HG02938 (cell line): ENCODE data around the gene SEC11A.
"Not testable (repeated sequence)": the region's sequence is repeated elsewhere in the genome, so short reads cannot be mapped to it uniquely, and the experiment has no call there.

Source experiments
- ATAC-seq: cut with Tn5 transposase; IDR thresholded peaks from one replicate; pipeline ENCODE4 v1.9.1; 2021; ENCODE audit warnings: mild to moderate bottlenecking, moderate library complexity; ENCODE audit not compliant: unreplicated experiment

The SEC11A gene

DNA sequence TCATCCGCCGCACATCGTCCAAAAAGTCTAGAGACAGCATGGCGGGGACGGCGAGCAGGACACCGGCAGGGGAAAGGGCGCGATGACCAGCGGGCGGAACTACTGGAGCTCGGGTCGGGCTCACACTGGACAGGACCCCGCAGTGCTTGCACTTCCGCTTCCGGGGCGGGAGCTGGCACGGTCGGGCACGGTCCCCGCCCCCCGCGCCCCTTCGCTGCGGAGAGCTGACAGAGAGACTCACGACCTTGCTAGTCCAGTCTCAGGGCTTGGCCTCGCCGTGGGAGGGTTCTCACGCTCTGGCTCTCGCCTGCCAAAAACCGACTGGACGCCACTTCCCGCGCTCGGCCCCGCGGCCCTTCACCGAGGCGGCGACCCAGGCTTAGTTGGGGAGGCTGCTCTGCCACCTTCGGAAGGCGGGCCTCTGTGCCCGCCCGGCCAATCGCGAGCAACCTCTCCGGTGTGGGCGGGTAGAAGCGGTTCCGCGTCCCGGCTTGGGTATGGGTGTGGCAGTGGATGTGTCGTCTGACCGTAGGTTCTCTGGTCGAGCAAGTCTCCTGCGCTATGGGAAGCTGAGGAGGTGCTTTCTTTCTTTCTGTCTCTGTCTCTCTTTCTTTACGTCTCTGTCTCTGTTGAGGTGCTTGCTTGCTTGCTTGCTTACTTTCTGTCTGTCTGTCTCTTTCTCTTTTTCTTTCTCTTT, at the start of gene SEC11A:
Gene SEC11A (minus strand): TSS at position 104 of the 697 bp plus-strand sequence. CDS start 64 bp downstream, at position 40.
- ATAC-seq, result peak; percentile 89

DNA sequence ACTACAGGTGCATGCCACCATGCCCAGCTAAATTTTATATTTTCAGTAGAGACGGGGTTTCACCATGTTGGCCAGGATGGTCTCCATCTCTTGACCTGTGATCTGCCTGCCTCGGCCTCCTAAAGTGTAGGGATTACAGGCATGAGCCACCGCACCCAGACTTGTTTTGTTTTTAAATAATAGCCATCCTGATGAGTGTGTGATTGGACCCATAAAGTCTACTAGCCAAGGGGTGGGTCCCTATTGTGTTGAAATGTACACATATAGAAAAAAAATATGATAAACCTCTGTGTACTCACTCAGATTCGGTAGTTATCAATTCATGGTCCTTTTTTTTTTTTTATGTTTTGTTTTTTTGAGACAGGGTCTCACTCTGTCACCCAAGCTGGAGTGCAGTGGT, 49.7 kb upstream of the SEC11A start:
- ATAC-seq, result no peak

DNA sequence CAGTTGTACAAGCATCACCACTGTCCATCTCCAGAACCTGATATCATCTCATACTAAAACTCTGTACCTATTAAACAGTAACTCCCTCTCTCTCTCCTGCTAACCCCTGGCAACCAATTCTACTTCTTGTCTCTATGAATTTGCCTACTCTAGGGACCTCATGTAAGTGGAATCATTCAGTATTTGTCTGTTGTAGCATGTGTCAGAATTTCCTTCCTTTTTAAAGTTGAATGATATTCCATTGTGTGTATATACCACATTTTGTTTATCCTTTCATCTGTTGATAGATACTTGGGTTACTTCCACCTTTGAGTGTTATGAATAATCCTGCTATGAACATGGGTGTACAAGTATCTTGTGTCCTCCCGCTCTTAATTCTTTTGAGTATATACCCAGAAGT, 49.0 kb upstream of the SEC11A start:
- ATAC-seq, result no peak

DNA sequence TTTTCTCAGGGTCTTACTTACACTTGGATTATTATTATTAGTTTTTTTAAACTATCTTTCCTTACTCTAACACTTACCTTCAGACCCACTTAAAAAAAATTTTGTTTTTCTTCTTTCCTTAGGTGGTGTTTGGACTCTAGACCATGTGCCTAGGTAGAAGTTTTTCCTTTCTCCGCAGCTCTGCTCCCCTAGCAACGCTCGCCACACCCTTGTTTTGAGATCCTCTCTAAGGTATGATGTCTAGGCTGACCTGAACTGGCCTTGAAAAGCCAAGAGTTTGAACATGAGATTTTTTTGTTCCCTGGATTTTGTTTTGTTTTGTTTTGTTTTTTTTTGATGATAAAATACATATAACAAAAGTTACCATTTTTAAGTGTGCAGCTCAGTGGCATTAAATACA, 48.6 kb upstream of the SEC11A start:
- ATAC-seq, result no peak

DNA sequence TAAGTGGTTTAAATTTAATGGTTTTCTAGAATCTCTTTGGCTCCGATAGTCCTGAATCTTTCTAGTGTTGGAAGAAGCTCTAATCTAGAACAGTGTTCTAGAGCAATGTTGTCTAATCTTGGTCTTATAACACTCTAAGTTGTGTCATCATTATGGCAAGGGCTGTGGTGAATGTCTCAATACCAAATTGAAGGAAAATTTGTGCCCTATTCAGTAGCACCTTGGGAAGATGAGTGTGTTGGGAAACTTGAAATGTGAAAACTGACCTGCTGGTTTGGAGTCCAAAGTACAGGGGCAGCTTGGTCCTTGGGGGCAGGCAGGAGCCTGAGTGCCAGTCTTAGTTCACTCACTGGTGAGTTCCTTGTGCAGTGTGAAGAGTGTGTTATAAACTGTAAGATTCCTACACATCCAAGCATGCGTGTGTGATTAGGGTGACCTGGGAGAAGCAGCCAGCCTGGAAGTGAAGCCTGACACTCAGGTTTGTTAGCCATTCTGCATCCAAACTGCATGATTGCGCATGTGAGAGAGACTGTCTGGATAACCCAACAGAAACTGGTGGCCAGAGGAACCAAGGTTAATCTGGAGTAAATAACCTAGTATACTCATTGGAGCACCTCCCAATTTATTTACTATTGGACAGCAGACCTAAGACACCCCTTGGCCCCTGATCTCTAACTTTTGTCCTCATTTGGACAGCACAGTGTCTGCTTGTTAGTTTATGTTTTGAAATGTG, 47.1 kb upstream of the SEC11A start:
- ATAC-seq, result no peak

DNA sequence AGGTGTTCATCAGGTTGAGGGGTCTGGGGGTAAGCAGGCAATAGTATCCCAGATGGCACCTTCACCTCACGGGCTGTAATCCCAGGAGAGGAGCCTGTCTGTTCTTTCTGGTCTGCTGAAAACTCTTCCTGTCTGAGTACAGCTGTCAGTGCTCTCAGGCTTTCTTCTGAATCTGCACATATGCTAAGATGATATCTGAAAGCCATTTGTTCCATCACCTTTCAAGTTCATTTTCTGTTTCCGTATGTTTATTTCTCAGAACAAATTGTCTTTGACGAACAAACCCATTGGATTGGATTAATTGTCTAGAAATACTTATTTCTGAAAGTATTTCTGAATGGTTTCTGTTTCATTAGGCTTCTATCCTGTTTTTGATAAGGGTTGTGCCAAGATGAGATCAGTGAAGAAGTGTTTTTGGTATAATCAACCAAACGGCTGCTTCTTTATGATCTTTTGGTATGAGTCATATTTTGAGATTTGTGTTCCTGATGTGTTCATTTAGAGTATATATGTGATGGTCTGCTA, 45.7 kb upstream of the SEC11A start:
- peak; percentile 70 for ATAC-seq

DNA sequence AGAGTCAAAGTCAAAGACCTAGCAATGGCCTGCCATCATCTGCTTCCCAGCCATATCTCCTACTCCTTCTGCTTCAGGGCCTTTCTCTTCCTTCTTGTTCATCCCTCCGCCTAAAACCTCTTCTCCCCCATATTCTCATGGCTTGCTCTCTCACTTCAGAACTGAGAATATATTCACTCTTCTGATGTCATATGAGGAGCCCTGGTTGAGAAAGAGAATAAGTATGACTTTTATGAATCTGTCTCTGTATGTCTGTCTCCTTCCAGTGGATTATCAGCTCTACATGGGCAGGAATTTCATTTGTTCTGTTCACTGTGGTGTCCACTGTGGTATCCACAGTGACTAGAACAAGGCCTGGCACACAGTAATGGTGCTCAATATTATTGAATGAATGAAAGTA, 44.3 kb upstream of the SEC11A start:
- ATAC-seq, result no peak

DNA sequence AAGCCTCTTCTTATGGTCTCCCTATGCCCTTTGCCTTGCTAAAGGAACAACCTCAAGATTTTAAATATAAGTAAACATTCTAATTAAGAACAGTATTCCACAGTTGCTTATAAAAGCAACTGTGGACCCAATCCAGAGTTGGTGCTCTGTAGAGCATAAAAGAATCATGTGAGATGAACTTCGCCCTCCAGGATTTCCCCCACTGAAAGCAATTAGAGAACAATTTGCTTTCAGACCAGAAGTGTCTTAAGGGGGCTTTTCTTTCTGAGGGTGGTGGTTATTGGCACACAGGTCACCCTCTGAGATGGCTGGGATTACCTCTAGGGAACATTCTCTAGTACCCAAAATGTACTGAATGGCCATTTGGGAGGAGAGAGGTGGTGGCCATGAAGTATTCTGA, 43.1 kb upstream of the SEC11A start:
- ATAC-seq, result no peak

DNA sequence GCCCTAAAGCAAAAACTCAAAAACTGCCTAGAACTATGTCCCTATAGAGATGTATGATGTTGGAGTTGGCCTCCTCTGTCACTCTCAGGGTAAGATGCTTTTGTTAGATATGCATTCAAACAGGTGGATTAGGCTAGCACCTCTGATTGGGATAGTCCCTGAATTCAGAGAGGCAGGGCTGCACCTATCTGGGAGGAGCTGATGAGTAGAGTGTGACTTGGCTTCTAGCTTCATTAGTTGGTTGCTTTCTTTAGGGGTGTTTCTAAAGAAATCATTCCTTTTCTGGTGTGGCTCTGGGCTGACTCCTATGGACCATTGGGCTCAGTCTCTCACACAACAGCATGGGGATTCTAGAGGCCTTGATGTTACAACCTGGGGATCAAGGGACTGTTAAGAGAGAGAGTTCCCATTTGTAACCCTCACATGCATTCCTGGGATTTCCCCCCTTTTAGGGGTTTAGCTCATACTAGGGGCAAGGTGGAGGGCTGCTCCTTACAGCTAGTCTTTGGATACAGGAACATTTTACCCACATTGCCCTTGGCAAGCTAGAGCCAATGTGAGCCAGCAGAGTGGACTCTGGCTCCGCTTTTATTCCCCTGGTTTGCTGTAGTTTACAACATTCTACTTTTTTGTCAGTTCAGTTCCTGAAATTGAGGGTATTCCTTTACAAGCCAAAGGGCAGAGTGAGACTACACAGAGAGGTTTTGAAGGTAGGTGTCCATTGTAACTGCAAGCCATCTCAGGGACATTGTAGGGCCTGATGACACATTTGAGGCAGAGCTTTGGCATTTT, 40.0 kb upstream of the SEC11A start:
- no peak for ATAC-seq

DNA sequence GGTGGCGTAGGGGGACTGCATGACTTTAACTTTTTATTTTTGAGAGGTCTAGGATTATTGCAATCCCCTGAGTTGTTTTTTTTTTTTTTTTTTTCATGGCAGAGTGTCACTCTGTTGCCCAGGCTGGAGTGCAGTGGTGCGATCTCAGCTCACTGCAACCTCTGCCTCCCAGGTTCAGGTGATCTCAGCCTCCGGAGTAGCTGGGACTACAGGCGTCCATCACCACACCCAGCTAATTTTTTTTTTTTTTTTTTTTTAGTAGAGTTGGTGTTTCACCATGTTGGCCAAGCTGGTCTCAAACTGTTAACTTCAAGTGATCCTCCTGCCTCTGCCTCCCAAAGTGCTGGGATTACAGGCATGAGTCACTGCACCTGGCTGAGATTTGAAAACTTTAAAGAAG, 39.0 kb upstream of the SEC11A start:
- not testable (repeated sequence) for ATAC-seq

DNA sequence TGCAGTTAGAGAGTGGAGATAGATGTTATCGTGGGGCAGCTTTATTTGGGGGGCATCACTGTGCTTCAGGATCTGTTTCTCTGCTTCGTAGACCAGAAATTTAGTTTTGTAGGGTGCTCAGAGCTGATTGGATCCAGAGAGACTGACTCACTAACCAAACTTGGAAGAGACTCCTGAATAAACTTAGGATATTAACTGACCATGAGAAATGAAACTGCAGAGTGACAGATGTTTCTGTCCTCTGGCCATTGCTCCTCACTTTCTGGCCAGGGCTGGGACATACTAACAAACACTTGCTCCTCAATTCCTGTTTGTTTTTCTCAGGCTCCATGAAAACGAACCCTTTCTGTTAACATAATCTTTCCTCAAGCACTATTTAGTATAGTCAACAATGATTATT, 36.8 kb upstream of the SEC11A start:
- ATAC-seq, result no peak

DNA sequence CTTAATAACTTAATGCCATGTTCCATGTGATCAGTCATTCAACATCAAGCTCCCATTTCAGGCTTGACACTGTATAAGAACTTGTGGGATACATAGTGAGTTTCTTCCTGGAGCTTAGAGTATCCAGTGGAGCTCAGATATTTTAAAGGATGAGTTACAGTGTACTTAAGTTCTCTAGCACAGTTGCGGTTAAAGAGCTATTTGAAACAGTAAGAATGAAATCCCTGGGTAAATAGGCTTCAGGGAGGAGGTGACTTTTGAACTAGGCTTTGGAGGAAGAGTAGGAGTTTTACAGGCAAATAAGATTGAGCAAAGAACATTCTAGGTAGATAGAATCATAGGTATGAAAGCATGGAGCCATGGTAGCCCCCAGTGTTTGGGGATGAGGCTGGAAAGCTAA, 36.3 kb upstream of the SEC11A start:
- ATAC-seq, result no peak

DNA sequence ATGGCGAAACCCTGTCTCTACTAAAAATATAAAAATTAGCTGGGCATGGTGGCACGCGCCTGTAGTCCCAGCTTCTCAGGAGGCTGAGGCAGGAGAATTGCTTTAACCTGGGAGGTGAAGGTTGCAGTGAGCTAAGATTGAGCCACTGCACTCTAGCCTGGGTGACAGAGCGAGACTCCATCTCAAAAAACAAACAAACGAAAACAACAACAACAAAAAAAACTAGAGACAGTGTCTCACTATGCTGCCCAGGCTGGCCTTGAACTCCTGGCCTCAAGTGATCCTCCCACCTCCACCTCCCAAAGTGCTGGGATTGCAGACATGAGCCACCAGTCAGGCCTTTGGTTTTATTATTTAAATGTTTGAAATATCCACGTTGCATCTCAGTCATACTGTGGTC, 35.8 kb upstream of the SEC11A start:
- ATAC-seq, result not testable (repeated sequence)

DNA sequence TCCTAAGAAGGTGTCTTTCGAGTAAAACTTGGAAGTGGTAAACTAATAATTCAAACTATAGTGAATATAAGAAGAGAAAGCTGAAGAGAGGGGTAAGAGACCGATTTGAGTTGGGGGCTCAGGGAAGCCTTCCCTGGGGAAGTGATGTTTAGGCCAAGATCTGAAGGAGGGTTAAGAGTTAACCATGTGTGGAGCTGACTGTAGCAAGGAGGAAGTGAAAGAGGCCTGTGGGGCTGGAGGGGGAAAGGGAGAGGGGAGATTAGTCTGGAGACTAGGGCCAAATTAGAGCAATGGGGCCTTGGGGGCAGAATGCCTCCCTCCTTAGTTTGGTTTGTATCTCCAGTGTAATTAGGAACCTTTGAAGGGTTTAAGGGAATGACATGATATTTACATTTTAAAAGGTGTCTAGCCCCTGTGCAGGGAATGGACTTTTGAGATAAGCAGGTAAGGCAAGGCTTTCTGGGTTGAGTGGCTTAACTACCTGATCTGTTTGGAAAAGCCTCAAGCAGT, 34.7 kb upstream of the SEC11A start:
- peak; percentile 39 for ATAC-seq

DNA sequence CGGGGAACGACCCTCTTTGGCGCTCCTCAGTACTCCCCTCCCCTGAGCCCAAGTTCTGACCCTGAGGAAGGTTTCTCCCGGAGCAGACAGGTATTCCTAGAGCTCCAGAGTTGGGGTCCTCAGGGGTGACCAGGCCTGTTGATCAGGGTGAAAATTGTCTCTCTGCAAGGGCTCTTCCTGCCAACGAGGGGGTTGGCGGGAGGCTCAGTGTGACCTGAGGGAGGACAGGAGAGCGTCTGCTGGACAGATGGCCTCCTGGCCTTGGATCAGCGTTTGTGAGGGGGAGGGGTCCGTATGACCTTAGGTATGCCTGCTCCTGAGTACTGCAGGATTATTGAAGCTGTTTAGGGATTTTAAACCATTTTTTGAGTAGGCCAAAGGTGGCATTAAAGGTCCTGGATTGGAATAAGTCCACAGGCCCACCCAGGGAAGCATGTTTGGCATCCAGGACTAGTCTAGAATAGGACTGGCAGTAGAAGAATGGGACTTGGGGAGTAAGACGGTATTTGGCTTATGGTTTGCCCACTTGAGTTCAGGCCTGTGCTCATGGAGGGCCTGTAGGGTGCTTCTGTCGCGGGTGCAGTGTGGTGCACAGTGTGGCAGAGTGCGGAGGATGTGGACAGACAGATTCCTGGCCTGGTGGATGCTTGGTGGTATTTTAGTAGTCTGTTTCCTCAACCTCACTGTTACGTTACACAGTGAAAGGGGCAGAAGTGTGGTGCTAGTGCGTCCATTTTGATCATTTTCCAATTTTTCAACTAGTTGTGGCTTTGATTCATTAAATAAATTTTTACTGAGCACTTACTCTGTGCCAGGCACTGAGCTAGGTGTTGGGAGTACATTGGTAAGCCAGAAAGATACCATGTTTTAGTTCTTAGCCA, 33.4 kb upstream of the SEC11A start:
- ATAC-seq, result no peak

DNA sequence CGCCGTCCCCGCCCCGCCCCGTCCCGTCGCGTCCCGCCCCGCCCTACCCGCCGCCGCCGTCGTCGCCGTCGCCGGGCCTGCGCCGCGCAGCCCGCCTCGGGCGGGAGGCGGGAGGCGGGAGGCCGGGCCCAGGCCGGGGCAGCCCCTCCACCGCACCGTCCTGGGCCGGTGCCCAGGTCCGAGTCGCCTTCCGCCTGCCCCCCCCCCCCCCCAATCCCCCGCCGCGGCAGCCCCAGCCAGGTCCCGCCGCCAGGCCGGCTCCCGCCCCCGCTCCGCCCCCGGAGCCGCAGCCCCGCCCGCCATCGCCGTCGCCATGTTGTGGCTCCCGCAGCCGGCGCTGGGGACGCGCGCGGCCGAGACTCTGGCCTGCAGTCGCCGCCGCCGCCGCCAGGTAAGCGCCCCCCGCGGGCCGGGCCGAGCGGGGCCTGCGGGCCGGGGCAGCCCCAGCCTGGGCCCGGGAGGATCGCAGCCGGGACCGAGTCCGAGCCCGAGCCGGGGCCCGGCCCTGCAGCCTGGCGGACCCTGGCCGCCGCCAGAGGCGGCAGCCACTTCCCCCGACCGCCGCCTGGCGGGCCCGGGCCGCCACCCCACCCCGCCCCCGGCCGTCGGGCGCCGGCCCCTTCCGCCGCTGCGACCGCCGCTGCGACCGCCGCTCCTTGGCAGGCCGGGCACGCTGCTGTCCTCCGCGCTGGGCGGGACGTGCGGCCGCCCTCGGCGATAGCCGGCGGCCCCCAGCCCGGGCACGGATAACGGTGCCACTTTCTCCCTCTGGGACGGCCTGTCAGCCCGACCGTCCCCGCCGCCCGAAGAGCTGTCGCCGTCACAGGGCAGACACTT, 32.6 kb upstream of the SEC11A start, which contains the start of gene ZNF592:
Gene ZNF592 (plus strand): TSS at position 319 of the 837 bp plus-strand sequence. CDS start 34,084 bp downstream, outside the sequence.
- peak; percentile 45 for ATAC-seq

DNA sequence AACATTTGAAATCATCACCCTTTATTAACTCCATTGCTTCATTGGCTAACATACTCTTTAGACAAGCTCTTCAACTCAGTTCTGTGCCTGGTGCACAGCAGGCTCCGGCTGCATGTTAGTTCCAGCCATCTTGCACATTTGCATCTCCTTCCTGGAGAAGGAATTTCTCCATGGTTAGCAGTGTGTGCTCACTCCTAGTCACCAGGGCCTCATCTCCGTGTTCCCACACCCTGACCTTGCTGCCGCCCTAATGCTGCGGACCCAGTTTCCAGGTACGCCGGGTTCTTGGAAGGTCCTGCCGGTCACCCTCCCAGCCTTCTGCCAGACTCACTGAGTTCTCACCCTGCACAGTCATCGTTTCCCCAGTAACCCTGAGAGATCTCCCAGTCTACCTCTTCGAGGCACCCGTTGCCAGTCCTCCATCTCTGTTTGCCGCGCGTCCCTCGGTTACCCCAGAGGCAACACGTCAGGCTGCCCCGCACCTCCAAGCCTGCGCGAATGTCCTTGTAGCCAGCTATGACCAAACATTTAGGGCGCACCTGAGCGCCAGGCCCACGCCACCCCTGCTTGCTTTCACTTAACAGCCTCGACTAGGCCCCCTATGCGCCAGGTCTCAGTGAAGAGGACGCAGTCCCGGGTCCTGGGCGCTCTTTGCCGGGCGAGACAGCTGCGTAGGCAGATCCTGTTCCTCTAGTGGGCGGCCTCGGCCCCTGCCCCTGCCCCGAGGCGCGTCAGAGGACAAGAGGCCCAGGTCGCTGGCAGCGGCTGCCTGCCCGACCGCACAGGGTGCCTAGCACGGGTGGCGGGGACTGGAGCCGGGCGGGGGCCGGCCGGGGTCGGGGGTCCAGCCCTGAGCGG, 31.7 kb upstream of the SEC11A start:
- peak; percentile 46 for ATAC-seq

DNA sequence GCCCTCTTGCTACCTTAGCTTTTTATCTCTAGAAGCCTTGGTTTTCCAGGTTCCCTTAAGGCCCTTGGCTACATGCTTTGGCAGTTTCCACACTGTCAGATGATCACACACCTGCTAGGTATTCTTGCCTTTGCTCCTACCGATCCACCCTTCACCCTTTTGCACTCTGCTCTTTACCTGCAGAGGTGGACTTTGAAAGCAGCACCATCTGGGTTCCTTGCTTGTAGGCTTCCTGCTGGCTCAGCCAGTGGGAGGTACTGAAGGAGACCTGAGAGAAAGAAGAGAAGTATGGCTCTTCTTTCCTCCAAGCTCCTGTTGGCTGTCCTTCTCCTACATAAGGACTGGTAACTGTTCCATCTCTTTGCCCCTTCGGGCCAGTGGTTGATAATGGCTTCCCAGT, 25.2 kb upstream of the SEC11A start:
- no peak for ATAC-seq
